Activated T-cell treated with anti-CD3 and anti-CD28 coated beads, Interleukin-2, amount 50 U/mL, for 72 hours (primary cell): ENCODE data around the gene LRRC56. TPM values are rescaled to one million over a fixed set of nuclear protein-coding genes. Genes with fewer than 3 reads are reported as not detected.

Experiments used
- ATAC-seq, 2 donors: fragments of 150-1000 bp; cut with Tn5 transposase; replicated peaks in 1 of 2; 2 replicates each; pipeline ENCODE4 v1.10.0; 2021; ENCODE audit warnings: moderate library complexity in 2 of 2, mild to moderate bottlenecking in 1 of 2
- DNase-seq, 2 donors: peaks; one replicate each; pipeline ENCODE4 v3.0.0; 2021 to 2022; ENCODE audit warnings: mixed read lengths in 1 of 2
- H3K27ac Mint-ChIP-seq: one replicate; pipeline ENCODE4 v1.8.0; 2022; ENCODE audit warnings: mild to moderate bottlenecking, moderate library complexity, mixed read lengths
- H3K27me3 Mint-ChIP-seq: one replicate; pipeline ENCODE4 v1.8.0; 2022; ENCODE audit warnings: low read depth, mixed read lengths
- H3K36me3 Mint-ChIP-seq, 2 donors: one replicate each; pipeline ENCODE4 v1.8.0; 2022; ENCODE audit warnings: mixed read lengths in 2 of 2, mild to moderate bottlenecking in 1 of 2; ENCODE audit not compliant: insufficient read depth in 2 of 2
- H3K4me1 Mint-ChIP-seq: one replicate; pipeline ENCODE4 v1.8.0; 2022; ENCODE audit warnings: low read depth, mixed read lengths
- H3K4me3 Mint-ChIP-seq, 2 donors: one replicate each; pipeline ENCODE4 v1.8.0; 2022; ENCODE audit warnings: mild to moderate bottlenecking in 2 of 2, mixed read lengths in 2 of 2, moderate library complexity in 2 of 2
- H3K9me3 Mint-ChIP-seq, 2 donors: one replicate each; pipeline ENCODE4 v1.8.0; 2022; ENCODE audit warnings: mixed read lengths in 2 of 2
- total RNA-seq, 2 donors: library from RNA; stranded (reverse); gene quantifications; one replicate each; pipeline ENCODE4 v1.2.3, GENCODE V29; 2022

The LRRC56 gene
- total RNA-seq, 2 donors from 2014 or later, result 1.2 to 3.1 TPM

DNA sequence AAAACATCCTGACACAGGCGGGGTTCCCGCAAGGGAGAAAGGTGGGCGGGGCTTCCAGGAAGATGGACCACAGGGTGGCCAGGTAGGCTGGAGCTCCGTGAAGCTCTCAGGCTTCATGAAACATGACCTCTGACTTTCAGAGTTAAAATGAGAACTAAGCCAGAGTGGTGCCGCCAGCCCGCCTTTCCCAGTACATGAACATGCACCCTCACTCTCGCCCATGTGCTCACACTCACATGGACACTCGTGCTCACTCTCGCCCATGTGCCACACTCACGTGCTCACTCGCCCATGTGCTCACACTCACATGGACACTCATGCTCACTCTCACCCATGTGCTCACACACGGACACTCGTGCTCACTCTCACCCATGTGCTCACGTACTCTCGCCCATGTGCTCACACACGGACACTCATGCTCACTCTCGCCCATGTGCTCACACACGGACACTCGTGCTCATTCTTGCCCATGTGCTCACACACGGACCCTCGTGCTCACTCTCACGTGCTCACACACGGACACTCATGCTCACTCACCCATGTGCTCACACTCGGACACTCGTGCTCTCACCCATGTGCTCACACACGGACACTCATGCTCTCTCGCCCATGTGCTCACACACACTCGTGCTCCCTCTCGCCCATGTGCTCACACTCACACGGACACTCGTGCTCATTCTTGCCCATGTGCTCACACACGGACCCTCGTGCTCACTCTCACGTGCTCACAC, 40.3 kb upstream of the LRRC56 start:
- no peak for ATAC-seq
- Mint-ChIP-seq H3K27me3 (no peaks in the 10 kb centered on the region), H3K4me1 (peaks cover 6% of the 10 kb centered on the region), H3K4me3 (no peak overlapping the region), H3K9me3 (no peaks in the 10 kb centered on the region), H3K27ac (peak overlapping the region; percentile 20), H3K36me3 (peaks cover 9 to 21% of the 10 kb centered on the region in 2 donors)
- DNase-seq, result no peak

DNA sequence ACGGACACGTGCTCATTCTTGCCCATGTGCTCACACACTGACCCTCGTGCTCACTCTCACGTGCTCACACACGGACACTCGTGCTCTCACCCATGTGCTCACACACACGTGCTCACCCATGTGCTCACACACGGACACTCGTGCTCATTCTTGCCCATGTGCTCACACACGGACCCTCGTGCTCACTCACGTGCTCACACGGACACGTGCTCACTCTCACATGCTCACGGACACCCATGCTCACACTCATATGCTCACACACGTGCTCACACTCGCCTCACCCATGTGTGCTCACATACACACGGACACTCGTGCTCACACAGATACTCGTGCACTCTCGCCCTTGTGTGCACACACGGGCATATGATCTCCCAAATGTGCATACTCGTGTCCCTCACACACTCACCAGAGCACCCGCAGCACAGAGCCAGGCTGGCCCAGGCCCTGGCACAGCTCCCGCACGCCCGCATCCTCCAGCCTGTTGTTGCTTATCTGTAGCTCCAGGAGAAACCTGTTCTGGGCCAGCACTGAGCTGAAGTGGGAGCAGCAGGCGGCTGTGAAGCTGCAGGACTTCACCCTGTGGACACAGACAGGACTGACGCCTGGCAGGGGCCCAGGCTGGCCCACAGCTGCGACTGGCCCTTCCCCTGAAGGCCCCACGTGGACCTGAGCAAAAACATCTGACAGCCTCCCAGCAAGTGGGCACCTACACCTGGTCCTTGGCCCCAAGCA, 39.6 kb upstream of the LRRC56 start:
- H3K27me3 Mint-ChIP-seq, result no peaks in the 10 kb centered on the region
- no peaks in the 10 kb centered on the region for H3K9me3 Mint-ChIP-seq
- H3K27ac Mint-ChIP-seq, result peak overlapping the region; percentile 20
- no peak overlapping the region for H3K4me3 Mint-ChIP-seq
- peaks cover 6% of the 10 kb centered on the region for H3K4me1 Mint-ChIP-seq
- DNase-seq (no peak), ATAC-seq (no peak)
- H3K36me3 Mint-ChIP-seq, result peaks cover 9 to 21% of the 10 kb centered on the region in 2 donors

DNA sequence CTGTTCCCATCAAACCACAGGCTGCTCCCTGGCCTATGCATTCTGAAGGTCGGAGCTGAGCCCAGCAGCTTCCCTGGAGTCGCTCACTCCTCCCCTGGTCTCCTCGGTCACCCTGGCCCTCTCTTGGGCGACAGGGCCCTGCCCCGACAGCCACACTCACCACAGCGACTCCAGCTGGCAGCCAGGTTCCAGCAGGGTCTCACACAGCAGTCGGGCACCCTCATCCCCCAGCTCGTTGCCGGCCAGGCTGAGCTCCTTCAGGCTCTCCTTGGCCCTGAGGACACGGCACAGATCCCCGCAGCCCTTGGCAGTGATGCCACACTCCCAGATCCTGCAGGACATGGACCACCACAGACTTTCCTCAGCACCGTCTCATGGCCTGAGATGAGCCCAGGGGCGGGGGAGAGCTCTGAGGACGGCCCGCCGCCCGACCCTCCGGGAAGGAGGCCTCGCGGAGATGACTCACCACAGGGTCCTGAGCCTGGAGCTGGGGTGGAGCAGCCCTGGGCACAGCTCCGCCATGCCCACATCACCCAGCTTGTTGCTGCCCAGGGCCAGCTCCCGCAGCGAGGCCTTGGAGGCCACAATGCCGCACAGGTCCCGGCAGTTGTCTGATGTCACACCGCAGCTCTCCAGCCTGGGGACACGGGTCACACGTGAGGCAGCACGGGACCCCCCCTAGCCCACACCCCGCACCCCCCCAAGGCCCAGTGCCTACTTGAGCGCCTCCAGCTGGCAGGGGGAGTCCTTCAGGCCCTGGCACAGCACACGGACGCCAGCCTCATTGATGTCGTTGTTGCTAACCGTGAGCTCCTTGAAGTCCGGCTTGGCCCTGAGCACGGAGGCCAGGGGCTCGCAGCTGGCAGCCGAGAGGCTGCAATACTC, 38.8 kb upstream of the LRRC56 start:
- no peaks in the 10 kb centered on the region for H3K27me3 Mint-ChIP-seq
- no peak overlapping the region for H3K4me3 Mint-ChIP-seq
- H3K27ac Mint-ChIP-seq, result no peak overlapping the region
- peaks cover 11% of the 10 kb centered on the region for H3K4me1 Mint-ChIP-seq
- no peak for DNase-seq
- H3K36me3 Mint-ChIP-seq, result peaks cover 9 to 21% of the 10 kb centered on the region in 2 donors
- no peaks in the 10 kb centered on the region for H3K9me3 Mint-ChIP-seq
- no peak for ATAC-seq

DNA sequence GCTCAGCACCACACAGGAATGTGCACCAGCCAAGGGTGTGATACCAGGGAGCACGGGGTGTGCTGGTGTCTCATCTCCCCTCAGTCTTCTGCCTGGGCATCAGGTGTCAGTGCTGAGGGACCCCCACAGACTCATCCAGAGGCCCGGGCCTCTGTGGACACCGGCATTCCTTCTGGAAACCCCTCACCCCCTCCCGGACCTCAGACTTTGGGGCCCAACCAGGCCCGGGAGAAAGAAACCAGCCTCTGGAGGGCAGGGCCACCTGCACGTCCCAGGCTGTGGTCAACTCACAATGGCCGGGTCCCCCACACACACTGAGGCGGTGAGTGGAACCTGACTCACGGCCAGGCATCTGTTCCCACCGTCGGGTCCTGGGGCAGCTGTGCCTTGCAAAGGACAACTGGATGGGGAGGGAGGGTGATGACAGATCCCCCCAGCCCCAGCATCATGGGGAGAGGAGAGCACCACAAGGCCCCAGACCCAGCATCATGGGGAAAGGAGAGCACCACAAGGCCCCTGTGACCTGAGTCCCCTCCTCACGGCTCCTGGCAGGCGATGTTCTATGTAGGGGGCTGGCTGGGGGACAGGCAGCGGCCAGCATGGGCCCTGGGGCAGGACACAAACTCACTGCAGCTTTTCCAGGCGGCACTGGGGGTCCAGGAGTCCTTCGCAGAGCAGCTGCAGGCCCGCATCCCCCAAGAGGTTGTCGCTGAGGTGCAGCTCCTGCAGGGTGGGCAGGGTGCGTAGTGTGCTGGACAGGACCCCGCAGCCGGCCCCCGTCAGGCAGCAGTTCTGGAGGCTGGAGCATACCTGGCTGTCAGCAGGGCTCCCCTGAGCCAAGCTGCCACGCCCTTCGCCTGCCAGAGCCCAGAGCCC, 37.9 kb upstream of the LRRC56 start:
- Mint-ChIP-seq H3K27me3 (no peaks in the 10 kb centered on the region), H3K36me3 (peaks cover 9 to 21% of the 10 kb centered on the region in 2 donors), H3K4me1 (peaks cover 16% of the 10 kb centered on the region), H3K4me3 (no peak overlapping the region), H3K9me3 (no peaks in the 10 kb centered on the region), H3K27ac (no peak overlapping the region)
- no peak for DNase-seq
- ATAC-seq, result no peak

DNA sequence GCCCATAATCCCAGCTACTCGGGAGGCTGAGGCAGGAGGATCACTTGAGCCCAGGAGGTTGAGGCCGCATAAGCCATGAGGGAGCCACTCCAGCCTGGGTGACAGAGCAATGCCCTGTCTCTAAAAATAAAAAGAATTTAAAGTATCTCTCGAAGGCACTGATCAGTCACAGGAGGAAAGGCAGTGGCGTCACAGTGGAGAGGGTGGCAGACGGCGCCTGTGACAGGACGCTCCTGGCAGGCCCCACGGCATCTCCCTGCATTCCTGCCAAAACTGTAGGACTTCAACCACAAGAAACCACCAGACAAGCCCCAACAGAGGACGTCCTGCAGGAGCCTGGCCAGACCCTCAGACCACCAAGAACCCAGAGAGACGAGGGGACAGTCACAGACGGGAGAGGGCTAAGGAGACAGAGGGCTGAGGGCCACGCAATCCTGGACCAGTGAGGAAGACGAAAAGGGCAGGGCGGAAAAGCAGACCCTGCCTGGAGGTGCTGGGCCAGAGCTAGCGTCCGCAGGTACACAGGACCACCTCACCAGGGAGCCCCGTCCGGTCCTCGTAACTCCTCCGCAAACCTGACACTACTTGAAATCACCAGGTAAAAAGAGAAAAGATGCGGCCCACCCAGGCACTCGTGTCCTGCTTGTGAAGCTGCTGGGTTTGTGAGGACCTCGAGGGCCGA, 36.2 kb upstream of the LRRC56 start:
- no peaks in the 10 kb centered on the region for H3K9me3 Mint-ChIP-seq
- peaks cover 9 to 20% of the 10 kb centered on the region in 2 donors for H3K36me3 Mint-ChIP-seq
- H3K4me3 Mint-ChIP-seq, result peak overlapping the region in 1 of 2 donors; percentile 27
- ATAC-seq, result no peak
- H3K4me1 Mint-ChIP-seq, result peaks cover 28% of the 10 kb centered on the region
- DNase-seq, result no peak
- H3K27me3 Mint-ChIP-seq, result no peaks in the 10 kb centered on the region
- H3K27ac Mint-ChIP-seq, result peak overlapping the region; percentile 9

DNA sequence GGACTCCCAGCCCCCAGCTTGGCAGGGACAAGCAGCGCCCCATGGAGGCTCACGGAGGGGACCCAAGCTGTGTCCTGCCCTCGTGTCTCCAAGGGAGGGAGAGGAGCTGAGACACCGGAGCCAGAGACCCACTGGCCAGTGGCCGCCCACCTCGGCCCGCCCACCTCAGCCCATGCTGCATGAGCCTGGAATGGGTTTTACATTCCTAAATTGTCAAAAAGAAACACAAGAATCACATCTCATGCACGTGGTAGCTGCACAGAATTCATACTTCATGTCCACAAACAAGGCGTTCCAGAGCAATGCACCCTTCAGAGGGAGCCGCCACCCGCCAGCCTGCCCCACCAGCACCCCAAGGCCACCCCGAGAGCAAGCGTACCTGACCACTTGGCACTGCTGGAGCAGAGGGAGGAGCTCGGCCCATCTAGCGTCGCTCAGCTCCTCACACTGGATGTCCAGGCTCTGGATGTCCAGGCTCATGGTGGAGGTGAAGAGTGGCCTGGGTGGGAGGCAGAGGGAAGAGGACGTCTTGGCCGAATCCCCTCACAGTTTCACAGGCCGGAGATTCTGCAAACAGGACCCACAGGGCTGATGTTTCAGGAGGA, 35.5 kb upstream of the LRRC56 start:
- no peaks in the 10 kb centered on the region for H3K27me3 Mint-ChIP-seq
- no peak overlapping the region for H3K27ac Mint-ChIP-seq
- no peak overlapping the region for H3K4me3 Mint-ChIP-seq
- H3K36me3 Mint-ChIP-seq, result peaks cover 9 to 20% of the 10 kb centered on the region in 2 donors
- H3K9me3 Mint-ChIP-seq, result no peaks in the 10 kb centered on the region
- H3K4me1 Mint-ChIP-seq, result peaks cover 28% of the 10 kb centered on the region
- ATAC-seq (no peak), DNase-seq (no peak)

DNA sequence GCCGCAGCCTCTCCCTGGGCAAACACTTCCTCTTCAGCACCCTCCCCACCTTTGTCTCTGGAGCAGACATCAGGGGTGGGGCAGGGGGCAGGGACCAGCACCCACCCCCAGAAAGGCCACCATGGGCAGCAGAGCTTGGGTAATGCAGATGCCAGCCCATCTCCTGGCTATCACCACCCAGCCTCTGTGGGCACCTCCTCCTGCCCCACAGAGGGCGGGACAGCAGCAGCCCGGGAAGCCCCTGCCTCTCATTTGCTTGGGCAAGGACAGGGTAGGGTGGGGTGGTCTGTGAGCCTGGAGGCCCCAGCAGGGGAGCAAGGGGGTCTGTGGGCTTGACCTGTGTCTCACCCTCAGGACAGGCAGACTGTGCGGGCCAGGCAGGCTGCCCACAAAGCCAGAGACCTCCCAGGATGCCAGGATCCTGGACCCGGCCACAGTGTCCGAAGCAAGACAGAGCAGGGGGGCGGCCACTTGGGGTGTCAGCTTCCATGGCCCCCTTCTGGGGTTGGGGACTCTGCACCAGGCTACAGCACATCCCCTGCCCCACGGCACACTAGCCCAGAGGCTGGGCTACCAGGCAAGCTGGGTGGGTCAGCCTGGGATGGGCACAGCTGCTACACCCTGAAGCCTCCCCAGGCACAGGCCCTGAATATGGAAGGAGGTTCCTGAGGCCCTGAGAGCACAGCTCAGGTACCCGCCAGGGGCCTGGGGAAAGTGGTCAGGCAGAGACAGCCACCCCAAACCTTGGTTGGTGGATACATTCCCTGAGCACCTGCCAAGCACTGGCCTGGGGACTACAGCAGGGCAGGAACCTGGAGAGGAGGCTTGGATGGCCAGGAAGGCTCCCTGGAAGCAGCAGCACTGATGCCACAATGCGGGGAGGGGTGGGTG, 34.8 kb upstream of the LRRC56 start:
- Mint-ChIP-seq H3K36me3 (peaks cover 2 to 14% of the 10 kb centered on the region in 2 donors), H3K9me3 (no peaks in the 10 kb centered on the region), H3K4me1 (peaks cover 25% of the 10 kb centered on the region), H3K4me3 (peak overlapping the region; percentile 42 to 52), H3K27me3 (no peaks in the 10 kb centered on the region), H3K27ac (peak overlapping the region; percentile 54)
- ATAC-seq (no peak), DNase-seq (no peak)

DNA sequence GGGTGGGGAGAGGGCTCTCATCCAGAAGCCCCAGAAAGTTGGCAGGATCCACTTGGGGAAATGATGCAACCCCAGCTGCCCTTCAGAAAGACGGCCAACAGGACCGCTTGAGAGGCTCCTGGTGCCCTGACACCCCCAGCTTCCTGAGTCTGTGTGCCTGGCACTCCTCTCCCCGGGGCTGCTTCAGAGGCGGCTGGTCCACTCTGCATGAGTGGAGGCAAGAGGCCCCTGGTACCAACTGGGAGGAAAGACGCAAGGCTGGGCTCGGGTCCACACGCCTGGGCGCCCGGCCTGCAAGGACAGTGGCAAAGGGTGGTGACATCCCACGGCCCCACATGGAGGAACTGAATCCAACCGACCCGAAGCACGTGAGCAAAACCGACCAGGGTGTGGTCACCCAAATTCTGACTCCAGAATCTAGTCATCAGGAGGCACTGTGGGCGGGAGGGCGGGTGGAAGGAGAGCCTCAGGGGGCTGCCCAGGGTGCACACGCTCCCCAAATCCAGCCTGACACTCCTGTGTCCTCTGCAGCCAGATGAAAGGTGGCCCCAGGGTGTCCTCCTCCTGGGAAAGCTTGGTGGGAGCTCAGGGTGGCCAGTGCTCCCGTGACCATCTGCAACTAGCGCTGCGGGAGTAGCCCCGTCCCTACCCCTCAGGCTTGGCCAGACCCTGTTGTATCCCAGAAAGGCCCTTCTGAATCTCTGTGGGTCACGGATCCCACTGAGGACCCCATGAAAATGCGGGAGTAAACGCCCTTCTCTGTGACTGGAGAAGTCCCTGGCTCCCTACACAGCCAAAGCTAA, 33.9 kb upstream of the LRRC56 start:
- DNase-seq (peak; percentile 24 to 56), ATAC-seq (no peak)
- H3K27ac Mint-ChIP-seq, result no peak overlapping the region
- no peaks in the 10 kb centered on the region for H3K9me3 Mint-ChIP-seq
- H3K4me1 Mint-ChIP-seq, result peaks cover 29% of the 10 kb centered on the region
- H3K36me3 Mint-ChIP-seq, result peaks cover 0 to 7% of the 10 kb centered on the region in 2 donors
- no peaks in the 10 kb centered on the region for H3K27me3 Mint-ChIP-seq
- H3K4me3 Mint-ChIP-seq, result peak overlapping the region; percentile 97

DNA sequence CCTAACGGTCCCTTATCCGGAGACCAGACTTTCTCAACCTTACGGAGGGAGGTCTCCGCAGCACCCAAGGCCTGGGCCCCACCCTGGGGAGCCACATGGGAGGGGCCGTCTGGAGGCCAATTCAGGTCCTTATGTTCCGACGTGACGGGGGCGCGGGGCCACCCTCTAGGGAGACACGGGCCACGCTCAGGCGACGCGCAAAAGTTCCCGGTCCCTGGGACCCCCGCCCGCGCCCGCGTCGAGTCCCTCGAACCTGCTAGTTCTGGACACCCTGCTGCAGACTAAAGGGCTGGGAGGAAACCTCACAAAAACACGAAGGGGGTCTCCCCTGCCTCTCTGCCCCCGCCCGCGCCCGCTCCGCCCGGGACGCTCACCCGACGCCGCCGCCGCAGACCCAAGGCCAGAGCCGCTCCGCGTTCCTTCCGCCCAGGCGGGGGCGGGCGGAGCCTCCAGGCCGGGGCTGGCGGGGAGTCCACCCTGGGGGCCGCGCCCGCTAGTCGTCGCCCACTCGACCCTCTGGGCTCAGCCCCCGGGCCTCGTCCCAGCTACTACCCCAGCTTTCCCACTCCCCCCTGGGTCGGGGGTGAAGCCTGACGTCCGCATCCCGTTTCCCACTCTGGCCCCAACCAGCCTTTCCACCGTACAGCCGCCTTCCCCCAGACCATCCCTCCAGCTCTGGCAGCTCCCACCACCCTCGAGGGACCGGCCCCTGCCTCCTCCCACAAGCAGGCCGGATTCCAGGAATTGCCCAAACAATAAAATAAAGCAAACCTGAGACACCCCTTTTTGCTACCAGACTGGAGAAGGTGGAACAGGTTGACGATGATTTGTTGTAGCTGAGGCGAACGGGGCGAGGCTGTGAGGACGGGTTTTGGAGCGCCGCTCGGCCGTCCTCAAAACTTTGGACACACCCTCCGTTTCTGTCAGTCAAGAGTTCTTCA, 33.0 kb upstream of the LRRC56 start:
- Mint-ChIP-seq H3K36me3 (peaks cover 0 to 6% of the 10 kb centered on the region in 2 donors), H3K9me3 (no peaks in the 10 kb centered on the region), H3K27ac (peak overlapping the region; percentile 60), H3K27me3 (no peaks in the 10 kb centered on the region), H3K4me3 (peak overlapping the region; percentile 97), H3K4me1 (peaks cover 29% of the 10 kb centered on the region)
- peak; percentile 38 to 61 for DNase-seq
- no peak for ATAC-seq

DNA sequence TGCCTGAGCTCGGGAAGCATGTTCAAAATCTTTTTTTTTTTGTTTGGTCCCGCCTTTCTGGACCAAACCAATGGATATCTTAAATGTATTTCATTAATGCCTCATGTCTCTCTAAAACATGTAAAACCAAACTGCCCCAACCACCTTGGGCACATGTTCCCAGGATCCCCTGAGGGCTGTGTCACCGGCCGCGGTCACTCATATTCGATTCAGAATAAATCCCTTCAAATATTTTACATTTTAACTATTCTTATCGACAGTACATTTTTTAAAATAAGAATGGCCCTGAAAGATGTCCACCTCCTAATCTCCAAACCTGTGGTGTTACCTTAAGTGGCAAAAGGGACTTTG, 32.4 kb upstream of the LRRC56 start:
- peaks cover 29% of the 10 kb centered on the region for H3K4me1 Mint-ChIP-seq
- H3K27ac Mint-ChIP-seq, result no peak overlapping the region
- H3K27me3 Mint-ChIP-seq, result no peaks in the 10 kb centered on the region
- peaks cover 2 to 8% of the 10 kb centered on the region in 2 donors for H3K36me3 Mint-ChIP-seq
- H3K9me3 Mint-ChIP-seq, result no peaks in the 10 kb centered on the region
- peak overlapping the region; percentile 97 for H3K4me3 Mint-ChIP-seq
- no peak for ATAC-seq
- DNase-seq, result no peak
